AG10803 (cell line): Measurements from ENCODE around the gene MAP3K2.

ENCODE experiments used
- DNase-seq: peaks from one replicate; pipeline ENCODE4 v3.0.0; 2010; ENCODE audit warnings: low read depth
- H3K4me3 ChIP-seq: 2 replicates; pipeline ENCODE4 v1.5.1; 2011; ENCODE audit warnings: mild to moderate bottlenecking, low read length, control low read depth
- CTCF ChIP-seq: conservative IDR thresholded peaks from 2 replicates; pipeline ENCODE4 v1.5.1; 2011; ENCODE audit warnings: mild to moderate bottlenecking, low read length, control low read depth, inconsistent platforms

MAP3K2 gene

GRCh38 chr2:127270663-127271062 lies 117.1 kb downstream of the MAP3K2 start:
- H3K4me3 ChIP-seq = no peak overlapping the region
- TF ChIP-seq CTCF = no peak
- no peak for DNase-seq

- DNase-seq = peak; percentile 16
- no peak overlapping the region for H3K4me3 ChIP-seq
- TF ChIP-seq CTCF = no peak
Measured at GRCh38 chr2:127261804-127262406, 125.9 kb downstream of the MAP3K2 start.

GRCh38 chr2:127259355-127259754 lies 128.4 kb downstream of the MAP3K2 start:
- H3K4me3 ChIP-seq = no peak overlapping the region
- DNase-seq = no peak
- TF ChIP-seq CTCF = no peak

- no peak for DNase-seq
- no peak overlapping the region for H3K4me3 ChIP-seq
- no peak for TF ChIP-seq CTCF
Measured at GRCh38 chr2:127256866-127257265, 130.9 kb downstream of the MAP3K2 start.

GRCh38 chr2:127256381-127256780 lies 131.4 kb downstream of the MAP3K2 start:
- no peak for DNase-seq
- no peak for TF ChIP-seq CTCF
- H3K4me3 ChIP-seq = no peak overlapping the region

- TF ChIP-seq CTCF = no peak
- no peak overlapping the region for H3K4me3 ChIP-seq
- no peak for DNase-seq
Measured at GRCh38 chr2:127255721-127256120, 132.1 kb downstream of the MAP3K2 start.

- no peak for TF ChIP-seq CTCF
- no peak overlapping the region for H3K4me3 ChIP-seq
- DNase-seq = no peak
Measured at GRCh38 chr2:127255146-127255545, 132.6 kb downstream of the MAP3K2 start.
